DOHH2 (cell line): Measurements from ENCODE around the gene PI4K2A.

ENCODE experiments used
- H3F3A ChIP-seq: fragments of 200-600 bp; sonication (generic), shearing (Covaris generic); 2 replicates; pipeline ENCODE4 v1.6.0; 2016; ENCODE audit warnings: antibody characterized with exemption, mild to moderate bottlenecking; ENCODE audit not compliant: control insufficient read depth, insufficient read depth
- H3K27ac ChIP-seq: fragments of 200-600 bp; sonication (generic); 2 replicates; pipeline ENCODE4 v1.5.1; 2014; ENCODE audit warnings: low read depth, mild to moderate bottlenecking, low read length, moderate library complexity
- H3K27me3 ChIP-seq: fragments of 200-600 bp; sonication (generic); 2 replicates; pipeline ENCODE4 v1.6.1; 2014; ENCODE audit warnings: mild to moderate bottlenecking, low read length, mixed read lengths; ENCODE audit not compliant: control insufficient read depth
- H3K36me3 ChIP-seq: fragments of 200-600 bp; sonication (generic); 2 replicates; pipeline ENCODE4 v1.6.1; 2014; ENCODE audit warnings: mild to moderate bottlenecking, low read length, moderate library complexity, mixed read lengths; ENCODE audit not compliant: control insufficient read depth
- H3K4me1 ChIP-seq: fragments of 200-600 bp; sonication (generic); 2 replicates; pipeline ENCODE4 v1.6.1; 2014; ENCODE audit warnings: mild to moderate bottlenecking, low read length, mixed read lengths; ENCODE audit not compliant: control insufficient read depth
- H3K4me2 ChIP-seq: fragments of 200-600 bp; sonication (generic); 2 replicates; pipeline ENCODE4 v1.6.0; 2014; ENCODE audit warnings: mild to moderate bottlenecking, low read length, moderate library complexity
- H3K4me3 ChIP-seq: fragments of 200-600 bp; sonication (generic); 2 replicates; pipeline ENCODE4 v1.5.1; 2014; ENCODE audit warnings: mild to moderate bottlenecking, low read length, mixed read lengths
- H3K79me2 ChIP-seq: fragments of 200-600 bp; sonication (generic); 2 replicates; pipeline ENCODE4 v1.6.1; 2014; ENCODE audit warnings: mild to moderate bottlenecking, low read length, mixed read lengths; ENCODE audit not compliant: control insufficient read depth
- H3K9me2 ChIP-seq: fragments of 200-600 bp; sonication (generic); replicated peaks from 2 replicates; pipeline ENCODE4 v1.6.1; 2014; ENCODE audit warnings: mild to moderate bottlenecking, low read length, mixed read lengths; ENCODE audit not compliant: control insufficient read depth
- H3K9me3 ChIP-seq: fragments of 200-600 bp; sonication (generic); 2 replicates; pipeline ENCODE4 v1.6.1; 2014; ENCODE audit warnings: antibody characterized with exemption, low read length, mixed read lengths; ENCODE audit not compliant: control insufficient read depth, insufficient read depth
- H4K20me1 ChIP-seq: fragments of 200-600 bp; sonication (generic); 2 replicates; pipeline ENCODE4 v1.6.0; 2014; ENCODE audit warnings: low read depth, mild to moderate bottlenecking, antibody characterized with exemption, low read length, moderate library complexity; ENCODE audit not compliant: control insufficient read depth, insufficient read depth
- CTCF ChIP-seq: fragments of 200-600 bp; sonication (generic); IDR thresholded peaks from one replicate; pipeline ENCODE4 v1.5.1; 2014; ENCODE audit warnings: antibody characterized with exemption, mild to moderate bottlenecking, low read depth, low read length; ENCODE audit not compliant: poor library complexity, severe bottlenecking
- EZH2phosphoT487 ChIP-seq: fragments of 200-600 bp; sonication (generic); IDR thresholded peaks from 2 replicates; pipeline ENCODE4 v1.6.1; 2017; ENCODE audit warnings: borderline replicate concordance, mild to moderate bottlenecking, antibody characterized with exemption, low read length, moderate library complexity, mixed read lengths

The PI4K2A gene

GRCh38 chr10:97724341-97724941 is 84.0 kb downstream of the PI4K2A start:
- Histone ChIP-seq H3K4me3 (no peak overlapping the region), H3K36me3 (no peaks in the 10 kb centered on the region), H3F3A (no peaks in the 10 kb centered on the region), H3K4me2 (no peak overlapping the region), H3K9me3 (no peaks in the 10 kb centered on the region), H4K20me1 (no peaks in the 10 kb centered on the region), H3K27me3 (no peaks in the 10 kb centered on the region; the same call in 1 of the 2 replicates), H3K27ac (no peak overlapping the region), H3K79me2 (no peaks in the 10 kb centered on the region), H3K9me2 (no peaks in the 10 kb centered on the region), H3K4me1 (no peaks in the 10 kb centered on the region)
- TF ChIP-seq EZH2phosphoT487, result no peak
- TF ChIP-seq CTCF, result no peak
